ENCODE data around the gene TRMT11. TPM values are rescaled to one million over a fixed set of nuclear protein-coding genes. Genes with fewer than 3 reads are reported as not detected.
"Not testable (repeated sequence)": the region's sequence is repeated elsewhere in the genome, so short reads cannot be mapped to it uniquely, and the experiment has no call there.

TRMT11 gene
- total RNA-seq, 4 donors from 2014 or later: 23.6 to 152 (median 28.9) TPM

DNA sequence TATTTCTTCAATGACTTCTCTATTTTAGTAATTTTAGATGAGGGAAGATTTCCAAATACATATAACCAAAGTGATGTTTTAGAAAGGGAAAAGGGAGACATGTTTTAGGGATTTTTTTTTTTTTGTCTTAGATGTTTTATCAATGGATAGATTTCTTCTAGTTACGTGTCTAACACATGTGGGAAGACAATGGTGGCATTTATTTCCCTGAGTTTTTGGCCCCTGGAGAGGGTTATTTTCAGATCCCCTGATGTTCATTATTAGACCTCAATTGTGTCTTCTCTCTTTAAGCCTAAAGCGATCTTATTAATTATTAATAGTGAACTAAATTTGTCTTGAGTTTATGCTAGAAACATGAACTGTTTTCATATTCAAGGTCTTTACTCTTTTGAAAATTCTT lies 30.3 kb downstream of the TRMT11 start:
- Histone ChIP-seq H3K4me1 (no peaks in the 10 kb centered on the region), H3K27me3 (no peaks in the 10 kb centered on the region), H3K36me3 (peaks cover 0 to 62% (median 27%) of the 10 kb centered on the region in 4 donors), H3K9me3 (no peaks in the 10 kb centered on the region), H3K27ac (no peak overlapping the region), H3K4me3 (no peak overlapping the region)
- in situ Hi-C loops (cut with MboI; ENCODE audit: low pct_ligation_motif_present in 1 of 4, low pct_unique_long_range_greater_than_20kb in 1 of 4, low sequenced_read_pairs in 3 of 4) (no loop called here), intact Hi-C loops (cut with DNase I; ENCODE audit: low total_unique reads) (no loop called here)
- 88 to 89% methylated on average over 2 of the region's 2 CpGs for WGBS, 2 donors (ENCODE audit: low coverage in 1 of 2)
- TF ChIP-seq CTCF (IDR thresholded peaks at IDR 0.05) (no peak), EP300 (IDR thresholded peaks at IDR 0.05; ENCODE audit: low read depth) (no peak), POLR2AphosphoS5 (IDR thresholded peaks at IDR 0.05) (no peak), POLR2A (IDR thresholded peaks at IDR 0.05) (no peak)
- DNase-seq: no peak

DNA sequence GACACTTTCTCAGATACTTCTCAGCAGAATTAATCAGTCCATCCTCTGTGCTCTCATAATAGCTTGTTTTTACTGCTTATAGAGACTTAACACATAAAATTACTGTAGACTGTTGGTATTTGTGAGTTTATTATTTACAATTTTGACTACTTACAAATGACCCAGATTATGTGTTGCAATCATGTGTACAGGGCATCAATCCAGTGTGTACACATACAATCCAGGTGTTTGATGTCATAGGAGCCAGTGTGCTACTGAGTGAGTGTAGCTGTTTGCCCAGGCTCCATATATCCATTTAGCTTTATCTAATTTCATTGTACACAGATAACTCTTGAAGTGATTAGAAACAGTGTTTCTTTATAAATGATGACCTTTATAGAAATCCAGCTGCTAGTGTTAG lies 31.3 kb downstream of the TRMT11 start:
- Histone ChIP-seq H3K27me3 (no peaks in the 10 kb centered on the region), H3K4me1 (no peaks in the 10 kb centered on the region), H3K36me3 (peaks cover 0 to 61% (median 29%) of the 10 kb centered on the region in 4 donors), H3K27ac (no peak overlapping the region), H3K4me3 (no peak overlapping the region), H3K9me3 (no peaks in the 10 kb centered on the region)
- TF ChIP-seq CTCF (IDR thresholded peaks at IDR 0.05) (no peak), POLR2AphosphoS5 (IDR thresholded peaks at IDR 0.05) (no peak), EP300 (IDR thresholded peaks at IDR 0.05; ENCODE audit: low read depth) (no peak), POLR2A (IDR thresholded peaks at IDR 0.05) (no peak)
- intact Hi-C loops (cut with DNase I; ENCODE audit: low total_unique reads): no loop called here
- in situ Hi-C loops (cut with MboI; ENCODE audit: low pct_ligation_motif_present in 1 of 4, low pct_unique_long_range_greater_than_20kb in 1 of 4, low sequenced_read_pairs in 3 of 4): no loop called here
- DNase-seq: no peak

GRCh38 chr6:126020305-126021050 lies 34.1 kb downstream of the TRMT11 start:
- peaks cover 0 to 49% (median 22%) of the 10 kb centered on the region in 4 donors for H3K36me3 ChIP-seq
- DNase-seq: no peak
- H3K9me3 ChIP-seq: no peaks in the 10 kb centered on the region
- intact Hi-C loops (cut with DNase I; ENCODE audit: low total_unique reads) (loop anchor here (5.0 kb wide), 1 partner anchor 1232 kb away; no protein-coding TSS in a partner anchor), in situ Hi-C loops (cut with MboI; ENCODE audit: low pct_ligation_motif_present in 1 of 4, low pct_unique_long_range_greater_than_20kb in 1 of 4, low sequenced_read_pairs in 3 of 4) (no loop called here)
- H3K27ac ChIP-seq: no peak overlapping the region
- no peaks in the 10 kb centered on the region for H3K27me3 ChIP-seq
- H3K4me1 ChIP-seq: no peaks in the 10 kb centered on the region
- H3K4me3 ChIP-seq: no peak overlapping the region
- WGBS, 2 donors (ENCODE audit: low coverage in 1 of 2): 86 to 91% methylated on average over 5 of the region's 5 CpGs
- TF ChIP-seq EP300 (IDR thresholded peaks at IDR 0.05; ENCODE audit: low read depth) (no peak), POLR2AphosphoS5 (IDR thresholded peaks at IDR 0.05) (no peak), CTCF (IDR thresholded peaks at IDR 0.05) (no peak), POLR2A (IDR thresholded peaks at IDR 0.05) (no peak)

DNA sequence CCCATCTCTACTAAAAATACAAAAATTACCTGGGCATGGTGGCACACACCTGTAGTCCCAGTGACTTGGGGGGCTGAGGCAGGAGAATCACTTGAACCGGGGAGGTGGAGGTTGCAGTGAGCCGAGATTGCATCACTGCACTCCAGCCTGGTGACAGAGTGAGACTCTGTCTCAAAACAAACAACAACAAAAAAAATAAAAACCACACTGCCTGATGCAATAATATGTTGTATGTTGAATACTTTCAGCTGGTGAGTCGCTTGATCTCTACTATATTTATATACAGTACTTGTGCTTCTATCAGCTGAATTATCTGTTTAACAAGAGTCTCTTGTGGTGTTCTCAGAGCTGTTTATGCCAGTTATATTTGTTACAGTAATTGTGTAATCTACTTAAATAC lies 37.1 kb downstream of the TRMT11 start:
- H3K27ac ChIP-seq; DNase-seq; H3K9me3 ChIP-seq; H3K27me3 ChIP-seq; H3K4me3 ChIP-seq; H3K4me1 ChIP-seq; in situ Hi-C loops (cut with MboI; ENCODE audit: low pct_ligation_motif_present in 1 of 4, low pct_unique_long_range_greater_than_20kb in 1 of 4, low sequenced_read_pairs in 3 of 4): not testable (repeated sequence)
- WGBS, 2 donors (ENCODE audit: low coverage in 1 of 2): 87 to 88% methylated on average over 3 of the region's 3 CpGs
- peaks cover 0 to 64% (median 18%) of the 10 kb centered on the region in 4 donors for H3K36me3 ChIP-seq
- intact Hi-C loops (cut with DNase I; ENCODE audit: low total_unique reads): loop anchor here (5.0 kb wide), 1 partner anchor 1229 kb away; no protein-coding TSS in a partner anchor

All from transverse colon (tissue), 4 donors.